Progenitor cell of endocrine pancreas (in vitro differentiated cells): ENCODE measurements around the gene SMURF2. TPM values are rescaled to one million over a fixed set of nuclear protein-coding genes. Genes with fewer than 3 reads are reported as not detected.

ENCODE experiments used
- DNase-seq: peaks from one replicate; pipeline ENCODE4 v3.0.0; 2021; ENCODE audit warnings: low spot score; ENCODE audit not compliant: unreplicated experiment
- H3K27ac Mint-ChIP-seq: 2 replicates; pipeline ENCODE4 v1.8.0; 2021; ENCODE audit warnings: mild to moderate bottlenecking, moderate library complexity, mixed read lengths
- H3K27me3 Mint-ChIP-seq: 2 replicates; pipeline ENCODE4 v1.8.0; 2021; ENCODE audit warnings: mixed read lengths
- H3K36me3 Mint-ChIP-seq: 2 replicates; pipeline ENCODE4 v1.8.0; 2022; ENCODE audit warnings: mixed read lengths; ENCODE audit not compliant: insufficient read depth
- H3K4me1 Mint-ChIP-seq: 2 replicates; pipeline ENCODE4 v1.8.0; 2021; ENCODE audit warnings: low read depth, mixed read lengths
- H3K4me3 Mint-ChIP-seq: 2 replicates; pipeline ENCODE4 v1.8.0; 2021; ENCODE audit warnings: low read depth, mild to moderate bottlenecking, moderate library complexity, mixed read lengths
- H3K9me3 Mint-ChIP-seq: 2 replicates; pipeline ENCODE4 v1.8.0; 2021; ENCODE audit warnings: low read depth, mixed read lengths
- total RNA-seq: library from RNA; stranded (reverse); gene quantifications from 2 replicates; pipeline ENCODE4 v1.2.1, GENCODE V29; 2021
- TF ChIP-seq, protein P1 (sequence below): fragments of 200-600 bp; sonication (generic); IDR thresholded peaks from one replicate; pipeline ENCODE4 v1.5.0; 2021; ENCODE audit warnings: antibody characterized with exemption, mild to moderate bottlenecking; ENCODE audit not compliant: unreplicated experiment

Gene SMURF2
- total RNA-seq, 1 donor from 2014 or later, result 43.9 TPM

DNA sequence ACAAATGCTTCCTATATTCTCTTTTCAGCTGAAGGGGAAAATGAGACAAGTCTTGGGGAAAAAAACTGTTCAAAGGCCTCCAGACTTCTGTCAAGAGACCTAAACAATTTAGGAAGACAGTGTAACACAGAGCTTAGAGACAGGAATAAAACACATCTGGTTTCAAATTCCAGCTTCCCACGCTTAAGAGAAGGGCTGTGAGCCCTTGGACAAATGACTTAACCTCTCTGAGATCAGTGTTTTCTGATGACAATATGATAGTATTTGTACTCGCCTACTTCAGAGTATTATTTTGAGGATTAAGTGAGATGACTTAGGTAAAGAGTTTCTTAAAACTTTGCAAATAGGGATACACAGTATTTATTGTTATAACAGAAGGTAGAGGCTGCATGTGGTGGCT is 29.5 kb downstream of the SMURF2 start:
- TF ChIP-seq, protein P1, sequence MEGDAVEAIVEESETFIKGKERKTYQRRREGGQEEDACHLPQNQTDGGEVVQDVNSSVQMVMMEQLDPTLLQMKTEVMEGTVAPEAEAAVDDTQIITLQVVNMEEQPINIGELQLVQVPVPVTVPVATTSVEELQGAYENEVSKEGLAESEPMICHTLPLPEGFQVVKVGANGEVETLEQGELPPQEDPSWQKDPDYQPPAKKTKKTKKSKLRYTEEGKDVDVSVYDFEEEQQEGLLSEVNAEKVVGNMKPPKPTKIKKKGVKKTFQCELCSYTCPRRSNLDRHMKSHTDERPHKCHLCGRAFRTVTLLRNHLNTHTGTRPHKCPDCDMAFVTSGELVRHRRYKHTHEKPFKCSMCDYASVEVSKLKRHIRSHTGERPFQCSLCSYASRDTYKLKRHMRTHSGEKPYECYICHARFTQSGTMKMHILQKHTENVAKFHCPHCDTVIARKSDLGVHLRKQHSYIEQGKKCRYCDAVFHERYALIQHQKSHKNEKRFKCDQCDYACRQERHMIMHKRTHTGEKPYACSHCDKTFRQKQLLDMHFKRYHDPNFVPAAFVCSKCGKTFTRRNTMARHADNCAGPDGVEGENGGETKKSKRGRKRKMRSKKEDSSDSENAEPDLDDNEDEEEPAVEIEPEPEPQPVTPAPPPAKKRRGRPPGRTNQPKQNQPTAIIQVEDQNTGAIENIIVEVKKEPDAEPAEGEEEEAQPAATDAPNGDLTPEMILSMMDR, result no peak
- no peak for DNase-seq
- Mint-ChIP-seq H3K27ac (no peak overlapping the region), H3K27me3 (no peaks in the 10 kb centered on the region), H3K36me3 (peaks cover 2% of the 10 kb centered on the region), H3K4me3 (no peak overlapping the region), H3K9me3 (no peaks in the 10 kb centered on the region), H3K4me1 (peaks cover 12% of the 10 kb centered on the region)

DNA sequence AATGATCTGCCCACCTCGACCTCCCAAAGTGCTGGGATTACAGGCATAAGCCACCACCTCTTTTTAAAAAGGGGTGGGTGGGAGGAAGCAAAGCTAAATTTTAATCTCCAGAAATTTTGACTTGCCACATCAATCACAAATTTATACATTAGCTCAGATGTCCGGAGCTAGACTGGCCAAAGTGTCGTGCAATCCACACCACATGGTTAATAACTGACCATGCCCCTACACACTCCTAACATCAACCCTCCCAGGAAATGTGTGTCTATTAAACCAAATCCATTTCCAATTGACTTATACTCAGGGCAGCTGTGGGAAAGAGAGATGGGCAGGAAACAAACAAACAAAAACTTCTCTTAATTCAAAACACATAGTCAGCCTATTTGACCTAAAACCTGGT is 29.9 kb downstream of the SMURF2 start:
- no peak overlapping the region for H3K4me3 Mint-ChIP-seq
- no peaks in the 10 kb centered on the region for H3K9me3 Mint-ChIP-seq
- H3K27ac Mint-ChIP-seq, result no peak overlapping the region
- peaks cover 12% of the 10 kb centered on the region for H3K4me1 Mint-ChIP-seq
- H3K36me3 Mint-ChIP-seq, result peaks cover 2% of the 10 kb centered on the region
- DNase-seq, result no peak
- TF ChIP-seq, protein P1, result no peak
- H3K27me3 Mint-ChIP-seq, result no peaks in the 10 kb centered on the region

DNA sequence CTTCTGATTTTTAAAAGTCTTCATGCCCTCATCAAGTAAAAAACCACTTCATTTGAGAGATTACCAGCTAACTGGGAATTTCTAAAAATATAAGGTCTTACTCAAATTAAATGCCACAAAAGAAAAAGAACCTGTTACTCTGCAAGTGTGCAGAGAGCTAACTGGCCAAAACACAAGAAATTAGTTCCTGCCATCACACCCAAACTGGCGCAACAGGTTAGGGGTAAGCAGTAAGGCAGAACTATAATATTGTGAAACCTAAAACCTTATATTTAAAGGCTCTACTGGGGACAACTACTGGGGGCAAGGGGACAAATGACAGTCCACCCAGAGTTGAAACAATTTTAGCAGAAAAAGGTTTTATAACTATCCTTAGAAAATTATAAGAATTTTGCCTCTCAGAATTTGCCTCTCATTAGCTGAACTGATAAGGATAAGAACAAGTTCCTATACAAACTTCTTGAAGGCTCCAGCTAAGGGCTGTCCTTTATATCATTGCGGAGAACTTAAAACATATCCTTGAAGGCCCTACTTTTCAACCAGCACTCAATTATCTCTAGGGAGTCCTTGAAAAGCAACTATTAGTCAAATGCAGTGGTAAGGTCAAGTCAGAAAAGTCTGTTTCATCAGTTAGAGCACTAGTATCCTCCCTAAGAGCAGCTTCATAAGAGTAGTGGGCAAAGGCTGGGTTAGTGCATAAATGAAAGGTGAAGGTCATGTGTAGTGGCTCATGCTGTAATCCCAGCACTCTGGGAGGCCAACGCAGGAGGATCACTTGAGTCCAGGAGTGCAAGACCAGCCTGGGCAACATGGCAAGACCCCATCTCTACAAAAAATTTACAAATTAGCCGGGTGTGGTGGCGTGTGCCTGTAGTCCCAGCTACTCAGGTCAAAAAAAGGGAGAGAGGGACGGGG is 31.5 kb downstream of the SMURF2 start:
- DNase-seq, result no peak
- H3K9me3 Mint-ChIP-seq, result no peaks in the 10 kb centered on the region
- no peak overlapping the region for H3K4me3 Mint-ChIP-seq
- H3K36me3 Mint-ChIP-seq, result peaks cover 4% of the 10 kb centered on the region
- peaks cover 12% of the 10 kb centered on the region for H3K4me1 Mint-ChIP-seq
- TF ChIP-seq, protein P1, result no peak
- H3K27me3 Mint-ChIP-seq, result no peaks in the 10 kb centered on the region
- H3K27ac Mint-ChIP-seq, result peak overlapping the region; percentile 87

DNA sequence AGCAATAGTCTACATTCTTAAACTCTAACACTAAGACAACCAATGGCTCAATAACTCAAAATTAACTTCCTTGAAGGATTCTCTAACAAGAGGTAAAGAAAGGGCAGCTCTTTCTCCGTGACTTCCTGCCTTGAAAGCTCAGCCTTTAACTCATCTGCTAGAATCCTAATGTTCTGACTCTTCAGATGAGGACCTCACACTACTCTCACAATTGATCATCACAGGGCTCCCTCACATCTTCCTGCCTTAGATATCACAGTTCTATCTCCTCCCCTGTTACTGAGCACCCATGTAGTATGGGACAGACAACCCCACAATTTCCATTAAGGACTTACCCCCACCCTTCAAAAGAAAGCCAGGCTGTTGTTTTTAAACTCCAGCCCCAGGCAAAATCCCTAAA is 33.5 kb downstream of the SMURF2 start:
- no peak overlapping the region for H3K4me3 Mint-ChIP-seq
- H3K27me3 Mint-ChIP-seq, result no peaks in the 10 kb centered on the region
- peaks cover 2% of the 10 kb centered on the region for H3K36me3 Mint-ChIP-seq
- TF ChIP-seq, protein P1, result no peak
- H3K4me1 Mint-ChIP-seq, result peaks cover 12% of the 10 kb centered on the region
- no peaks in the 10 kb centered on the region for H3K9me3 Mint-ChIP-seq
- no peak for DNase-seq
- no peak overlapping the region for H3K27ac Mint-ChIP-seq

DNA sequence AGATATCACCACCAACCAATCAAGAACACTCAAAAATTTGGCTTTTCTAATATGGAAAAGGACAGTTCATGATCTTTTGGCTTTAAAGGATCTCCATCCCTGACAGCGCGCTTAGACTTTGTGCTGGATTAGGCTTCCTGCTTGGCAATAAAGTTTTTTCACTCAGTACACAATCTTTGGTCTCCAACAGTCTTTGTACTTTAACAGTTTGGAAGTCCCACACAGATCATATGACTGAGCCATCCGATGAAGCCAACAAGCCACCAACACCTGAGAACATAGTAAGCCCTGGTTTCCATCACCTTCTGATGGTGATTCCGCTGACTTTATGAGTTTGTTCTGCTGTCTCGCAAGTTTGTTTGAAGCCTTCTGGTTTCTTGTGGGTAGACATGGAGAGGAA is 34.3 kb downstream of the SMURF2 start:
- peaks cover 4% of the 10 kb centered on the region for H3K36me3 Mint-ChIP-seq
- no peaks in the 10 kb centered on the region for H3K27me3 Mint-ChIP-seq
- no peak for DNase-seq
- peaks cover 14% of the 10 kb centered on the region for H3K4me1 Mint-ChIP-seq
- H3K27ac Mint-ChIP-seq, result no peak overlapping the region
- H3K9me3 Mint-ChIP-seq, result peaks cover 3% of the 10 kb centered on the region
- H3K4me3 Mint-ChIP-seq, result no peak overlapping the region
- TF ChIP-seq, protein P1, result no peak
